Adrenal gland (tissue), 12 donors: Measurements from ENCODE around the gene SNED1. TPM values are rescaled to one million over a fixed set of nuclear protein-coding genes. Genes with fewer than 3 reads are reported as not detected.

Source experiments
- DNase-seq, 7 donors: peaks; one replicate each; pipeline ENCODE4 v3.0.0-alpha.2; 2019 to 2020
- H3K27ac ChIP-seq, 5 donors: fragments of 200-600 bp; sonication (generic) in 4 of 5; 1 replicate in 3 of 5; 2 replicates in 2 of 5; pipeline versions ENCODE4 v1.5.1 to v1.8.0; 2016 to 2020; ENCODE audit warnings: mild to moderate bottlenecking in 1 of 5
- H3K27me3 ChIP-seq: fragments of 200-600 bp; 2 replicates; pipeline ENCODE4 v1.8.0; 2021
- H3K36me3 ChIP-seq, 2 donors: fragments of 200-600 bp; replicated peaks in 1 of 2; 1 replicate in 1 of 2; 2 replicates in 1 of 2; pipeline versions ENCODE4 v1.5.1 to v1.8.0; 2018 to 2022
- H3K4me1 ChIP-seq, 2 donors: fragments of 200-600 bp; replicated peaks in 1 of 2; 1 replicate in 1 of 2; 2 replicates in 1 of 2; pipeline versions ENCODE4 v1.5.1 to v1.8.0; 2018 to 2021
- H3K4me3 ChIP-seq, 4 donors: fragments of 200-600 bp; sonication (generic) in 3 of 4; one replicate each; pipeline ENCODE4 v1.5.1; 2016 to 2018
- H3K9me3 ChIP-seq, 3 donors: fragments of 200-600 bp; sonication (generic) in 1 of 3; replicated peaks in 1 of 3; 1 replicate in 2 of 3; 2 replicates in 1 of 3; pipeline versions ENCODE4 v1.5.1 to v1.8.0; 2016 to 2021
- POLR2A ChIP-seq, 2 donors: fragments of 450-650 bp; IDR thresholded peaks; one replicate each; pipeline ENCODE4 v1.6.1; 2017; ENCODE audit warnings: antibody characterized with exemption in 2 of 2, mild to moderate bottlenecking in 2 of 2, moderate library complexity in 1 of 2
- WGBS, 4 donors: extraction: QIAGEN DNeasy Blood & Tissue Kit in 2 of 4; methylation state at CpG; one replicate each; pipeline versions ENCODE4 v1.1.5 to v1.1.7; 2013 to 2017; 5-methylcytosine and 5-hydroxymethylcytosine counted together
- intact Hi-C, 2 donors: fragments of 100-400 bp; cut with DNase I; formaldehyde crosslinking; loops; one replicate each; pipeline versions ENCODE4 v1.14.1 to v1.15.0; 2022 to 2023
- polyA plus RNA-seq, 3 donors: library from polyadenylated mRNA; stranded (reverse); fragments of 200-250 nt in 2 of 3; fragments of 350-450 nt in 1 of 3; fragmentation: Illumina TruSeq in 1 of 3; extraction: RNeasy Lipid Tissue Mini Kit (QIAGEN cat#74804) in 1 of 3; gene quantifications; one replicate each; pipeline ENCODE4 v1.2.3, GENCODE V29; 2013 to 2014
- total RNA-seq, 9 donors: library from RNA; depleted of rRNA in 4 of 9; stranded (reverse); fragments of >200 nt in 4 of 9; fragments of 120-200 nt in 1 of 9; fragmentation: NEBNext Ultra II Directional in 1 of 9; extraction: Animal tissue kit (Norgen Biotek cat#: 25700) in 1 of 9; gene quantifications; one replicate each; pipeline versions ENCODE4 v1.1.0 to v1.2.4, GENCODE V29; 2013 to 2023
- TF ChIP-seq, protein P1 (sequence below), 6 experiments: fragments of 450-650 bp in 4 of 6; fragments of 200-600 bp in 2 of 6; sonication (generic) in 1 of 6; IDR thresholded peaks; 1 replicate in 5 of 6; 2 replicates in 1 of 6; pipeline versions ENCODE4 v1.5.1 to v1.8.0; 2016 to 2021; ENCODE audit warnings: antibody characterized with exemption in 6 of 6, mild to moderate bottlenecking in 2 of 6, moderate library complexity in 1 of 6
- donor health status: healthy with polysubstance abuse.
- donor health status: Bipolar disorder and iron deficiency.
- donor health status: DM: yes; HTN: yes; CAD: no.
- donor health status: DM: no; HTN: no; CAD: no.
- donor health status: DM: no; HTN: no; CAD: no.
- donor health status: DM: yes; HTN: yes; CAD: no.

SNED1 gene
- total and polyA plus RNA-seq, 12 donors = 3.1 to 59.5 (median 22.9) TPM

DNA sequence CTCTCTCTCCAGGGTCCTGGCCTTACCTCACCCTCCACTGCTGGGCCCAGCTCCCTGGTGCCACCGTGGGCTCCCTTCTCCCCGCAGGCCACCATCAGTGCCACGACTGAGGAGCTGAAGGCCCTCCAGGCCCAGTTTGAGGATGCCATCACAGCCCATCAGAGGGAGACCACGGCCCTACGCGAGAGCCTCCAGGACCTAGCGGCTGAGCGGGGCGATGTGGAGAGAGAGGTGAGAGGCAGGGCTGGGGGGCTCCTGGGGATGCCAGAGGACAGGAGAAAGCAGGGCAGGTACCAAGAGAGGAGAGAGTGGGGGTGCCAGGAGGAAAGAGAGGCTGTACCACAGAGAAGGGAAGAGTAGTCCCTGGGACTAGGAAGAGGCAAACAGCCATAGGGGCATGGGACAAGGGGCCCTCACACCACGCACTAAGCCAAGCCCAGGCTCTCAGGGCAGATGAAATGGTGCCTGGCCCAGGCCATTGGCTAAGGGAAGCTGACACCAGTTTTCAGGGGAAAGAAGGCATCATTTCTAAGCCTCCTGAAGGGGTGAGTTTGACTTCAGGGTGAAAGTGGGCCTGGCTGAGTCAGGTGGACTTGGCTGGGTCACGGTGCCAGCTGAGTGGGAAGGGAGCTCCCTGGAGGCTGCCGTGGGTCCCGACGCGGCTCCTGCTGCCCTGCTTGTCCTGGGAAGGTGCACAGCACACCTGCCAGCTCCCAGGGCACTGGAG lies 39.0 kb upstream of the SNED1 start:
- Histone ChIP-seq H3K9me3 (no peaks in the 10 kb centered on the region), H3K4me1 (peaks cover 27 to 36% of the 10 kb centered on the region in 2 donors), H3K27me3 (no peaks in the 10 kb centered on the region), H3K27ac (peak overlapping the region in 1 of 5 donors; percentile 45), H3K4me3 (no peak overlapping the region), H3K36me3 (no peaks in the 10 kb centered on the region)
- DNase-seq = peak in 3 of 7 donors; percentile 13 to 43 (median 20)
- 88 to 98% (median 92%) methylated on average over 9 to 15 of the region's 15 CpGs for WGBS, 4 donors
- intact Hi-C loops = no loop called here
- no peak for TF ChIP-seq POLR2A (IDR thresholded peaks at IDR 0.05)
- TF ChIP-seq, protein P1, sequence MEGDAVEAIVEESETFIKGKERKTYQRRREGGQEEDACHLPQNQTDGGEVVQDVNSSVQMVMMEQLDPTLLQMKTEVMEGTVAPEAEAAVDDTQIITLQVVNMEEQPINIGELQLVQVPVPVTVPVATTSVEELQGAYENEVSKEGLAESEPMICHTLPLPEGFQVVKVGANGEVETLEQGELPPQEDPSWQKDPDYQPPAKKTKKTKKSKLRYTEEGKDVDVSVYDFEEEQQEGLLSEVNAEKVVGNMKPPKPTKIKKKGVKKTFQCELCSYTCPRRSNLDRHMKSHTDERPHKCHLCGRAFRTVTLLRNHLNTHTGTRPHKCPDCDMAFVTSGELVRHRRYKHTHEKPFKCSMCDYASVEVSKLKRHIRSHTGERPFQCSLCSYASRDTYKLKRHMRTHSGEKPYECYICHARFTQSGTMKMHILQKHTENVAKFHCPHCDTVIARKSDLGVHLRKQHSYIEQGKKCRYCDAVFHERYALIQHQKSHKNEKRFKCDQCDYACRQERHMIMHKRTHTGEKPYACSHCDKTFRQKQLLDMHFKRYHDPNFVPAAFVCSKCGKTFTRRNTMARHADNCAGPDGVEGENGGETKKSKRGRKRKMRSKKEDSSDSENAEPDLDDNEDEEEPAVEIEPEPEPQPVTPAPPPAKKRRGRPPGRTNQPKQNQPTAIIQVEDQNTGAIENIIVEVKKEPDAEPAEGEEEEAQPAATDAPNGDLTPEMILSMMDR (IDR thresholded peaks at IDR 0.05) = no peak

DNA sequence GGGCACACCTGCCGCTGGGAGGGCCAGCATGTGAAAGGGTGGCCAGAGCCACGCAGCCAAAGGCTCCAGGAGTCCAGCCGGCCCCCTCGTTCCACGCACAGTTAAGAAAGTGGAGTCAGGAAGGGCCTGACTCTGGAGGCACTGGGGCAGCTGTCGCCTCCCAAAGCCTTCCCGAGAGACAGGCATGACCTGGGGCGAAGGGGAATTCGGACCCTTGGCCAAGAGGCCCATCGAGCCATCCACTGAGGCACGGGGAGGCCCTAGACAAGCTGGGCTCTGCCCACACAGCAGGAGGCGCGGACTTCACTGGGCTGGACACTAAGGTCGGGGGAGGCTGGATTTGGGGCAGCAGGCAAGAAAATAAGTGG lies 38.5 kb upstream of the SNED1 start:
- Histone ChIP-seq H3K36me3 (no peaks in the 10 kb centered on the region), H3K27ac (peak overlapping the region in 1 of 5 donors; percentile 45), H3K4me1 (peaks cover 27 to 36% of the 10 kb centered on the region in 2 donors), H3K27me3 (no peaks in the 10 kb centered on the region), H3K9me3 (no peaks in the 10 kb centered on the region), H3K4me3 (no peak overlapping the region)
- intact Hi-C loops = no loop called here
- 73 to 82% (median 79%) methylated on average over 8 to 14 of the region's 14 CpGs for WGBS, 4 donors
- DNase-seq = peak in 3 of 7 donors; percentile 22 to 50 (median 25)
- TF ChIP-seq, protein P1 (IDR thresholded peaks at IDR 0.05) = no peak
- TF ChIP-seq POLR2A (IDR thresholded peaks at IDR 0.05) = no peak

DNA sequence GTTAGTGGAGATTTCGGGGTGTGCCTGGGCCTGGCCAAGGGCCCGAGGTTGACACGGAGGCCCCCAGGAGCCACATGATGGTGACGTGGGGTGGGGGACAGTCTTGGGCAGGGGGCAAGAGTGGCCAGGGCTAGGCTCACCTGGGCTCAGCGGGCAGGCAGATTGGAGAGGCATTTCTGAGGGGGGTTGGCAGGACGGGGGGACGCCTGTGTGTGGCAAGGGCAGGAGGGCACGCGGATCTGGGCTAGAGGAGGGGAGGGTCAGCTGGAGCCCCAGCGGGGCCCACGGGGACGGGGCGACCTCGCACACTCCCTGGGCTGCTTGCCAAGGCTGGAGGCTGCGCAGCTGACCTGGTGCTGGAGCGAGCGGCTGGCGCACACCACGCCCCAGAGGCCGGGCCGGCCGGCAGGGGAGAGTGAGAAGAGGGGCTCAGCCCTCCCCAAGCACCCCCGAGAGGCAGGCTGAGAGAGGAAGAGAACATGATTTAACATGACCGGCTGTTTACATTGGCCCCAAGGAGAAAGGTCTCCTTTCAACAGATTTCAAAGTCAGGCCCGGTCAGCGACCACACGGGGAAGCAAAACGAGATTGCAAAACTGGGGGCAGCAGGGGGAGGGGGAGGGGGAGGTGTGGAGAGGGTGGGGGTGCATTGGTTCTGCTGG lies 38.0 kb upstream of the SNED1 start:
- peaks cover 27 to 36% of the 10 kb centered on the region in 2 donors for H3K4me1 ChIP-seq
- DNase-seq = peak; percentile 65 to 83 (median 78)
- no peaks in the 10 kb centered on the region for H3K27me3 ChIP-seq
- no peak overlapping the region for H3K4me3 ChIP-seq
- intact Hi-C loops = no loop called here
- TF ChIP-seq, protein P1 (IDR thresholded peaks at IDR 0.05) = peak in 1 of 6 experiments; percentile 6
- TF ChIP-seq POLR2A (IDR thresholded peaks at IDR 0.05) = no peak
- WGBS, 4 donors = 6 to 20% (median 13%) methylated on average over 24 to 28 of the region's 28 CpGs
- H3K9me3 ChIP-seq = no peaks in the 10 kb centered on the region
- H3K36me3 ChIP-seq = no peaks in the 10 kb centered on the region
- peak overlapping the region in 1 of 5 donors; percentile 45 for H3K27ac ChIP-seq

DNA sequence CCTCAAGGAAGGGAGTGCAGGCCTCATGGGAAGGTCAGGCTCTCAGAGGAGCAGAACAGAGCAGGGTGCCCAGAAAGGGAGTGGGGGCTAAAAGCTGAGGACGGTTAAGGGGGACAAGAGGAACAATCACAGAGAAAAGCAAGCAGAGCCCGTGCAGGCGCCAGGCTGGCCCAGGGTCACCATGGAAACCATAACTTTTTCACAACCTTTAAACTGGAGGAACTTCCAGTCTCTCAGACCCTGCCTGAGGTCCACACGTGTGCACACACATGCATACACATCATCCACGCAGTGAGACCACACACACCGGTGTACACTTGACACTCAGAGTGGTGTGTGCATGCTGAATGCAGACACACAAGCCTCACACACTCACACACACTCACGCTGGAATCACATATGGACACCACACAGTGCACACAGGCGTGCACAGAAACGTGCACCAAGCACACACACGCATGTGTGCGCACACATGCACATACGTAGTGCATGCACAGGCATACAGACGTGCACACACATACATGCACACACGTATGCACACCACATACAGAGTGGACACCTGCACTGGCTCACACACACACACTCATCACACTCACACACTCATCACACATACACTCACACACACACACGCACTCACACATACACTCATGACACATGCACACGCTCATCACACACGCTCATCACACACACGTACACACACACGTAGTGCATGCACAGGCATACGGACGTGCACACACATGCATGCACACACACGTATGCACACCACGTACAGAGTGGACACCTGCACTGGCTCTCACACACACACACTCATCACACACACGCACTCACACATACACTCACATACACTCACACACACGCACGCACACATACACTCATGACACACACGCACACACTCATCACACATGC lies 37.2 kb upstream of the SNED1 start:
- Histone ChIP-seq H3K36me3 (no peaks in the 10 kb centered on the region), H3K27ac (peak overlapping the region in 1 of 5 donors; percentile 88), H3K4me3 (no peak overlapping the region), H3K4me1 (peaks cover 27 to 36% of the 10 kb centered on the region in 2 donors), H3K9me3 (no peaks in the 10 kb centered on the region), H3K27me3 (no peaks in the 10 kb centered on the region)
- intact Hi-C loops = no loop called here
- DNase-seq = peak in 2 of 7 donors; percentile 16 to 51
- 58 to 65% (median 60%) methylated on average over 27 of the region's 27 CpGs for WGBS, 4 donors
- TF ChIP-seq, protein P1 (IDR thresholded peaks at IDR 0.05) = no peak
- TF ChIP-seq POLR2A (IDR thresholded peaks at IDR 0.05) = no peak
